ENCODE measurements around the gene SEZ6L2. TPM values are rescaled to one million over a fixed set of nuclear protein-coding genes. Genes with fewer than 3 reads are reported as not detected.

The SEZ6L2 gene
- total RNA-seq, 2 experiments from 2014 or later, result not detected

- ChIA-PET POLR2A (interaction anchor here (1.5 kb wide), 1 partner anchor 47 kb away, joined by 3 read pairs; no protein-coding TSS in a partner anchor), CTCF (interaction anchor here (0.6 kb wide), 1 partner anchor 567 kb away, joined by 4 read pairs; no protein-coding TSS in a partner anchor)
- Histone ChIP-seq H3K4me3 (ENCODE audit: low read length) (no peak overlapping the region), H3K9me3 (ENCODE audit: control insufficient read depth in 1 of 2, insufficient read depth in 1 of 2, low read length in 2 of 2) (peaks cover 0 to 5% of the 10 kb centered on the region in 2 experiments), H3K27me3 (ENCODE audit: control insufficient read depth in 1 of 2, insufficient read depth in 2 of 2, low read length in 2 of 2) (no peaks in the 10 kb centered on the region), H3K36me3 (ENCODE audit: insufficient read depth, low read length) (peaks cover 16% of the 10 kb centered on the region), H3K4me1 (ENCODE audit: insufficient read depth, low read length) (no peaks in the 10 kb centered on the region), H3K27ac (ENCODE audit: low read depth in 1 of 2, low read length in 2 of 2) (no peak overlapping the region)
- Mint-ChIP-seq H3K4me3 (no peak overlapping the region), H3K36me3 (ENCODE audit: low read depth) (peaks cover 26% of the 10 kb centered on the region), H3K27me3 (no peaks in the 10 kb centered on the region), H3K4me1 (ENCODE audit: low read depth) (no peaks in the 10 kb centered on the region), H3K9me3 (no peaks in the 10 kb centered on the region), H3K27ac (no peak overlapping the region)
- DNase-seq, result no peak
- TF ChIP-seq CTCF (IDR thresholded peaks at IDR 0.05), result no peak
- ATAC-seq (ENCODE audit: poor library complexity), result no peak
- intact Hi-C loops (cut with DNase I, micrococcal nuclease), result no loop called here
These were observed 44.7 kb downstream of the SEZ6L2 start for GRCh38 chr16:29854520-29855100.

- H3K36me3 Mint-ChIP-seq (ENCODE audit: low read depth), result peaks cover 20% of the 10 kb centered on the region
- peaks cover 7% of the 10 kb centered on the region for H3K4me1 Mint-ChIP-seq (ENCODE audit: low read depth)
- intact Hi-C loops (cut with DNase I, micrococcal nuclease), result no loop called here
- CTCF ChIA-PET, result no interaction called here
- Histone ChIP-seq H3K4me3 (ENCODE audit: low read length) (no peak overlapping the region), H3K27me3 (ENCODE audit: control insufficient read depth in 1 of 2, insufficient read depth in 2 of 2, low read length in 2 of 2) (no peaks in the 10 kb centered on the region), H3K36me3 (ENCODE audit: insufficient read depth, low read length) (peaks cover 3% of the 10 kb centered on the region), H3K27ac (ENCODE audit: low read depth in 1 of 2, low read length in 2 of 2) (no peak overlapping the region), H3K4me1 (ENCODE audit: insufficient read depth, low read length) (peaks cover 7% of the 10 kb centered on the region), H3K9me3 (ENCODE audit: control insufficient read depth in 1 of 2, insufficient read depth in 1 of 2, low read length in 2 of 2) (no peaks in the 10 kb centered on the region)
- DNase-seq (no peak), ATAC-seq (ENCODE audit: poor library complexity) (no peak)
- H3K27ac Mint-ChIP-seq, result no peak overlapping the region
- TF ChIP-seq CTCF (IDR thresholded peaks at IDR 0.05), result no peak
- POLR2A ChIA-PET, result interaction anchor here (1.3 kb wide), 1 partner anchor 46 kb away, joined by 4 read pairs; the partner anchor contains the start of gene MAZ
- H3K27me3 Mint-ChIP-seq, result no peaks in the 10 kb centered on the region
- no peaks in the 10 kb centered on the region for H3K9me3 Mint-ChIP-seq
- H3K4me3 Mint-ChIP-seq, result no peak overlapping the region
These were observed 46.7 kb downstream of the SEZ6L2 start for GRCh38 chr16:29852654-29853053.

- ATAC-seq (ENCODE audit: poor library complexity), result no peak
- no peak overlapping the region for H3K27ac Mint-ChIP-seq
- no peak overlapping the region for H3K4me3 ChIP-seq (ENCODE audit: low read length)
These were observed 48.4 kb downstream of the SEZ6L2 start for GRCh38 chr16:29850998-29851397.

More at GRCh38 chr16:29850998-29851397, 48.4 kb downstream of the SEZ6L2 start:
- ChIA-PET CTCF (interaction anchor here (0.7 to 1.2 kb wide), 3 partner anchors 16 to 43 kb away, joined by 3 to 4 read pairs (median 3); no protein-coding TSS in a partner anchor), POLR2A (interaction anchor here (0.9 kb wide), 1 partner anchor 31 kb away, joined by 3 read pairs; the partner anchor contains the start of gene MVP)
- no peak for DNase-seq
- Mint-ChIP-seq H3K27me3 (no peaks in the 10 kb centered on the region), H3K36me3 (ENCODE audit: low read depth) (peaks cover 28% of the 10 kb centered on the region), H3K4me3 (no peak overlapping the region), H3K4me1 (ENCODE audit: low read depth) (peaks cover 7% of the 10 kb centered on the region), H3K9me3 (no peaks in the 10 kb centered on the region)
- Histone ChIP-seq H3K9me3 (ENCODE audit: control insufficient read depth in 1 of 2, insufficient read depth in 1 of 2, low read length in 2 of 2) (no peaks in the 10 kb centered on the region), H3K27me3 (ENCODE audit: control insufficient read depth in 1 of 2, insufficient read depth in 2 of 2, low read length in 2 of 2) (no peaks in the 10 kb centered on the region), H3K4me1 (ENCODE audit: insufficient read depth, low read length) (peaks cover 7% of the 10 kb centered on the region), H3K27ac (ENCODE audit: low read depth in 1 of 2, low read length in 2 of 2) (no peak overlapping the region), H3K36me3 (ENCODE audit: insufficient read depth, low read length) (peaks cover 18% of the 10 kb centered on the region)
- TF ChIP-seq CTCF (IDR thresholded peaks at IDR 0.05), result no peak
- intact Hi-C loops (cut with DNase I, micrococcal nuclease), result no loop called here
